WTC11 (cell line): Measurements from ENCODE around the gene PREX1.

Source experiments
- CREM ChIP-seq: sonication (generic); formaldehyde crosslinking; IDR thresholded peaks from 2 replicates; pipeline ENCODE4 v1.8.1; 2022; ENCODE audit warnings: mild to moderate bottlenecking, missing genetic modification reagents, moderate library complexity
- ETV6 ChIP-seq: sonication (generic); formaldehyde crosslinking; IDR thresholded peaks from 2 replicates; pipeline ENCODE4 v1.8.1; 2022; ENCODE audit warnings: mild to moderate bottlenecking, missing genetic modification reagents
- IRF2 ChIP-seq: sonication (generic); formaldehyde crosslinking; IDR thresholded peaks from 2 replicates; pipeline ENCODE4 v1.8.0; 2022; ENCODE audit warnings: low read depth, missing genetic modification reagents, borderline replicate concordance
- KAT7 ChIP-seq: sonication (generic); formaldehyde crosslinking; IDR thresholded peaks from 2 replicates; pipeline ENCODE4 v1.8.1; 2023; ENCODE audit warnings: missing genetic modification reagents, mild to moderate bottlenecking, borderline replicate concordance
- MXD4 ChIP-seq: fragments of 250-450 bp; sonication (Bioruptor Pico); IDR thresholded peaks from 2 replicates; pipeline ENCODE4 v1.8.0; 2021; ENCODE audit warnings: mild to moderate bottlenecking, moderate library complexity, borderline replicate concordance
- NR3C1 ChIP-seq: sonication (generic); formaldehyde crosslinking; conservative IDR thresholded peaks from 2 replicates; pipeline ENCODE4 v1.8.1; 2023; ENCODE audit warnings: low read depth, mild to moderate bottlenecking, missing genetic modification reagents
- ZBTB21 ChIP-seq: sonication (generic); formaldehyde crosslinking; IDR thresholded peaks from 2 replicates; pipeline ENCODE4 v1.8.1; 2023; ENCODE audit warnings: mild to moderate bottlenecking, missing genetic modification reagents, borderline replicate concordance
- TF ChIP-seq, protein P1 (sequence below): sonication (generic); formaldehyde crosslinking; IDR thresholded peaks from 2 replicates; pipeline ENCODE4 v1.8.1; 2023; ENCODE audit warnings: mild to moderate bottlenecking, missing genetic modification reagents, moderate library complexity
- TF ChIP-seq, protein P2 (sequence below): fragments of 200-600 bp; IDR thresholded peaks from 2 replicates; pipeline ENCODE4 v1.8.0; 2022; ENCODE audit warnings: antibody characterized with exemption
- TF ChIP-seq, protein P3 (sequence below): sonication (generic); formaldehyde crosslinking; IDR thresholded peaks from 2 replicates; pipeline ENCODE4 v1.8.1; 2023; ENCODE audit warnings: mild to moderate bottlenecking, missing genetic modification reagents
- TF ChIP-seq, protein P4 (sequence below): sonication (generic); formaldehyde crosslinking; IDR thresholded peaks from 2 replicates; pipeline ENCODE4 v1.8.0; 2022; ENCODE audit warnings: mild to moderate bottlenecking, missing genetic modification reagents

DNA sequence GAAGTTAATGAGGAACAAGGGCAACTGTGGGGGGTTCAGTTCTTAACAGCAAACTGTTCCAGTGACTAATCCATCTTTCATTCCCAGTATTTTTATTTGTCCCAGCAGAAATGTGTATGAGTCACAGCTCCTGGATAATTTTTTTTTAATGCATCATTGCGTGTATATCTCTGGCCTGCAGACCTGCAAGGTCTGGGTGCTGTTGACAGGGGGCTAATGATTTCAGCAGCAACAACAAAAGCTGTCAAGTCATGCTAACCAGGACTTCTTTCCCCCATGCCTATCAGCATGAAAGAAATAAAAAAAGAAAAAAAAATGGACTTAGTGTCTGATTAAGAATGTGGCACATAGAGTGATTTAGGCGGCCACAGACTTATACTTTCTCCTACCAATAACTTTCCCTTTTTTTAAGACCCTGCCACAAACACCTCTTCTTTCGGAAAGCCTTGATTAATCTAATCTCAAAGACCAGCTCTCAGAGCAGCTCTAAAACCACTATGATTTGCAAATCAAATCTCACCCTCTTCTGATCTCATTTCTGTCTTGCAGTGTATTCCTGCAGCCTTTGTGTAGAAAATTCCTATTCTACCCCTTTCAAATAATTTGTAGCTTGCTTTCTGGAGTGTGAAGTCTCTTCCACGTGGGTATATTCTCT is 14.2 kb upstream of the PREX1 start:
- TF ChIP-seq ZBTB21 (CRISPR knock-in tag) (no peak), ETV6 (CRISPR knock-in tag) (no peak), CREM (CRISPR knock-in tag) (no peak), NR3C1 (CRISPR knock-in tag) (no peak), IRF2 (CRISPR knock-in tag) (no peak), MXD4 (no peak), KAT7 (no peak)
- TF ChIP-seq, protein P1, sequence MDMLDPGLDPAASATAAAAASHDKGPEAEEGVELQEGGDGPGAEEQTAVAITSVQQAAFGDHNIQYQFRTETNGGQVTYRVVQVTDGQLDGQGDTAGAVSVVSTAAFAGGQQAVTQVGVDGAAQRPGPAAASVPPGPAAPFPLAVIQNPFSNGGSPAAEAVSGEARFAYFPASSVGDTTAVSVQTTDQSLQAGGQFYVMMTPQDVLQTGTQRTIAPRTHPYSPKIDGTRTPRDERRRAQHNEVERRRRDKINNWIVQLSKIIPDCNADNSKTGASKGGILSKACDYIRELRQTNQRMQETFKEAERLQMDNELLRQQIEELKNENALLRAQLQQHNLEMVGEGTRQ (CRISPR knock-in tag), result no peak
- TF ChIP-seq, protein P2, sequence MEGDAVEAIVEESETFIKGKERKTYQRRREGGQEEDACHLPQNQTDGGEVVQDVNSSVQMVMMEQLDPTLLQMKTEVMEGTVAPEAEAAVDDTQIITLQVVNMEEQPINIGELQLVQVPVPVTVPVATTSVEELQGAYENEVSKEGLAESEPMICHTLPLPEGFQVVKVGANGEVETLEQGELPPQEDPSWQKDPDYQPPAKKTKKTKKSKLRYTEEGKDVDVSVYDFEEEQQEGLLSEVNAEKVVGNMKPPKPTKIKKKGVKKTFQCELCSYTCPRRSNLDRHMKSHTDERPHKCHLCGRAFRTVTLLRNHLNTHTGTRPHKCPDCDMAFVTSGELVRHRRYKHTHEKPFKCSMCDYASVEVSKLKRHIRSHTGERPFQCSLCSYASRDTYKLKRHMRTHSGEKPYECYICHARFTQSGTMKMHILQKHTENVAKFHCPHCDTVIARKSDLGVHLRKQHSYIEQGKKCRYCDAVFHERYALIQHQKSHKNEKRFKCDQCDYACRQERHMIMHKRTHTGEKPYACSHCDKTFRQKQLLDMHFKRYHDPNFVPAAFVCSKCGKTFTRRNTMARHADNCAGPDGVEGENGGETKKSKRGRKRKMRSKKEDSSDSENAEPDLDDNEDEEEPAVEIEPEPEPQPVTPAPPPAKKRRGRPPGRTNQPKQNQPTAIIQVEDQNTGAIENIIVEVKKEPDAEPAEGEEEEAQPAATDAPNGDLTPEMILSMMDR, result no peak
- TF ChIP-seq, protein P3, sequence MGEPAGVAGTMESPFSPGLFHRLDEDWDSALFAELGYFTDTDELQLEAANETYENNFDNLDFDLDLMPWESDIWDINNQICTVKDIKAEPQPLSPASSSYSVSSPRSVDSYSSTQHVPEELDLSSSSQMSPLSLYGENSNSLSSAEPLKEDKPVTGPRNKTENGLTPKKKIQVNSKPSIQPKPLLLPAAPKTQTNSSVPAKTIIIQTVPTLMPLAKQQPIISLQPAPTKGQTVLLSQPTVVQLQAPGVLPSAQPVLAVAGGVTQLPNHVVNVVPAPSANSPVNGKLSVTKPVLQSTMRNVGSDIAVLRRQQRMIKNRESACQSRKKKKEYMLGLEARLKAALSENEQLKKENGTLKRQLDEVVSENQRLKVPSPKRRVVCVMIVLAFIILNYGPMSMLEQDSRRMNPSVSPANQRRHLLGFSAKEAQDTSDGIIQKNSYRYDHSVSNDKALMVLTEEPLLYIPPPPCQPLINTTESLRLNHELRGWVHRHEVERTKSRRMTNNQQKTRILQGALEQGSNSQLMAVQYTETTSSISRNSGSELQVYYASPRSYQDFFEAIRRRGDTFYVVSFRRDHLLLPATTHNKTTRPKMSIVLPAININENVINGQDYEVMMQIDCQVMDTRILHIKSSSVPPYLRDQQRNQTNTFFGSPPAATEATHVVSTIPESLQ (CRISPR knock-in tag), result no peak
- TF ChIP-seq, protein P4, sequence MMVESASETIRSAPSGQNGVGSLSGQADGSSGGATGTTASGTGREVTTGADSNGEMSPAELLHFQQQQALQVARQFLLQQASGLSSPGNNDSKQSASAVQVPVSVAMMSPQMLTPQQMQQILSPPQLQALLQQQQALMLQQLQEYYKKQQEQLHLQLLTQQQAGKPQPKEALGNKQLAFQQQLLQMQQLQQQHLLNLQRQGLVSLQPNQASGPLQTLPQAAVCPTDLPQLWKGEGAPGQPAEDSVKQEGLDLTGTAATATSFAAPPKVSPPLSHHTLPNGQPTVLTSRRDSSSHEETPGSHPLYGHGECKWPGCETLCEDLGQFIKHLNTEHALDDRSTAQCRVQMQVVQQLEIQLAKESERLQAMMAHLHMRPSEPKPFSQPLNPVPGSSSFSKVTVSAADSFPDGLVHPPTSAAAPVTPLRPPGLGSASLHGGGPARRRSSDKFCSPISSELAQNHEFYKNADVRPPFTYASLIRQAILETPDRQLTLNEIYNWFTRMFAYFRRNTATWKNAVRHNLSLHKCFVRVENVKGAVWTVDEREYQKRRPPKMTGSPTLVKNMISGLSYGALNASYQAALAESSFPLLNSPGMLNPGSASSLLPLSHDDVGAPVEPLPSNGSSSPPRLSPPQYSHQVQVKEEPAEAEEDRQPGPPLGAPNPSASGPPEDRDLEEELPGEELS (CRISPR knock-in tag), result no peak
